ENCODE results near the gene NCOA1.
"Not testable (repeated sequence)": the region's sequence is repeated elsewhere in the genome, so short reads cannot be mapped to it uniquely, and the experiment has no call there.

Gene NCOA1

DNA sequence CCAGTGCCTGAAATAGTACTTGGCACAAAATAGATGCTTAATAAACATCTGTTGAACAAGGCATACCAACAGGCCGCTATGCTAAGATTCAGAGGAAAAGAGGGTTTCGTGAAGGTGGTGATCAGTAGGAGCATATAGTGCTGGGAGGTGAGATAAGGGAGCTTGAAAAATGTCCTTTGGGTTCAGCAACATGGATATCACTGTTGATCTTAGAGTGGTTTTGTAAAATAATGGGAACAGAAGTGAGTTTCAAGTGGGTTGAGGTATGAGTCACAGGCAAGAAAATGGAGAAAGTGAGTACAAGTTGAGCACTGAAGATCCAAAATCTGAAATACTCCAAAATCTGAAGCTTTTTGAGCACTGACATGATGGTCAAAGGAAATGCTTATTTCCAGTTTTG lies 306.6 kb downstream of the NCOA1 start:
- DNase-seq = no peak

DNA sequence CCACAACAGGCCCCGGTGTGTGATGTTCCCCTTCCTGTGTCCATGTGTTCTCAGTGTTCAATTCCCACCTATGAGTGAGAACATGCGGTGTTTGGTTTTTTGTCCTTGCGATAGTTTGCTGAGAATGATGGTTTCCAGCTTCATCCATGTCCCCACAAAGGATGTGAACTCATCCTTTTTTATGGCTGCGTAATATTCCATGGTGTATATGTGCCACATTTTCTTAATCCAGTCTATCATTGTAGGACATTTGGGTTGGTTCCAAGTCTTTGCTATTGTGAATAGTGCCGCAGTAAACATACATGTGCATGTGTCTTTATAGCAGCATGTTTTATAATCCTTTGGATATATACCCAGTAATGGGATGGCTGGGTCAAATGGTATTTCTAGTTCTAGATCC lies 309.4 kb downstream of the NCOA1 start:
- not testable (repeated sequence) for DNase-seq

DNA sequence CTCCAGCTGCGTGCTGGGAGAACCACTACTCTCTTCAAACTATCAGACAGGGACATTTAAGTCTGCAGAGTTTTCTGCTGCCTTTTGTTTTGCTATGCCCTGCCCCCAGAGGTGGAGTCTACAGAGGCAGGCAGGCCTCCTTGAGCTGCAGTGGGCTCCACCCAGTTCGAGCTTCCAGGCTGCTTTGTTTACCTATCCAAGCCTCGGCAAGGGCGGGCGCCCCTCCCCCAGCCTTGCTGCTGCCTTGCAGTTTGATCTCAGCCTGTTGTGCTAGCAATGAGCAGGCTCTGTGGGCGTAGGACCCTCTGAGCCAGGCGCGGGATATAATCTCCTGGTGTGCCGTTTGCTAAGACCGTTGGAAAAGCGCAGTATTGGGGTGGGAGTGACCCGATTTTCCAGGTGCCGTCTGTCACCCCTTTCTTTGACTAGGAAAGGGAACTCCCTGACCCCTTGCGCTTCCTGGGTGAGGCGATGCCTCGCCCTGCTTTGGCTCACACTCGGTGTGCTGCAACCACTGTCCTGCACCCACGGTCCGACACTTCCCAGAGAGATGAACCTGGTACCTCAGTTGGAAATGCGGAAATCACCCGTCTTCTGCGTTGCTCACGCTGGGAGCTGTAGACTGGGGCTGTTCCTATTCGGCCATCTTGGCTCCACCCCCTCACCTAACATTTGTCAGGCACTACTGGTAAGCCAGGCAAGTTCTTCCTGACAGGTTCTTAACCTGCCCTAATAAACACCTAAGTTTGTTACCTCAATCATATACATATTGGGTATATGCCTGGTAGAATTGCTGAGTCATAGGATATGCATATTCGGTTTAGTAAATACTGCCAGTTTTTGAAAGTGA lies 315.0 kb downstream of the NCOA1 start:
- not testable (repeated sequence) for DNase-seq

GRCh38 chr2:24806661-24807036 lies 315.6 kb downstream of the NCOA1 start:
- no peak for DNase-seq

DNA sequence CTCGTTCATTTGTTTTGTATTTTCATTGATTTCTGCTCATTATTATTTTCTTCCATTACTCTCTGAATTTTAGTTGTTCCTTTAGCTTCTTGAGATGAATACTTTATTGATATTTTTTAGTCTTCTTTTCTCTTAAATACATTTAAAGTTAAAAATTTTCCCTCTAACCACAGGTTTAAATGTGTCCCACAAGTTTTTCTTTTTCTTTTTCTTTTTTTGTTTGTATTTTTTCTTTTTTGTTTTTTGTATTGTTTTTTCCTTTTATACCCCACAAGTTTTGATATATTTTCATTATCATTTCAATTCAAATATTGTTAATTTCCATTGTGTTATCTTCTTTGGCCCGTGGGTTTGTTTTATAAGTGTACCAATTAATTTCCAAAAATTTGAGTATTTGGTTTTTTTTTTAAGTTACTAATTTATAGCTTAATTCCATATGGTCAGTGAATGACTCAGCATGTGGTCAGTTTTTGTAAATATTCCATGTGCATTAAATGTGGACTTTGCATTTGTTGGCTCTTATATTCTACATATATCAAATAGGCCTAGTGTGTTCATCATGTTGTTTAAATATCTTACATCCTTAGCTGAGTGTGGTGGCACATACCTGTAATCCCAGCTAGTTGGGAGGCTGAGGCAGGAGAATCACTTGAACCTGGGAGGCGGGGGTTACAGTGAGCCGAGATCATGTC lies 318.4 kb downstream of the NCOA1 start:
- no peak for DNase-seq

- peak in 4 of 14 donors; percentile 12 to 55 (median 31) for DNase-seq
These were observed 322.7 kb downstream of the NCOA1 start for GRCh38 chr2:24813691-24814137.

- DNase-seq = no peak
These were observed 323.5 kb downstream of the NCOA1 start for GRCh38 chr2:24814516-24814915.

DNA sequence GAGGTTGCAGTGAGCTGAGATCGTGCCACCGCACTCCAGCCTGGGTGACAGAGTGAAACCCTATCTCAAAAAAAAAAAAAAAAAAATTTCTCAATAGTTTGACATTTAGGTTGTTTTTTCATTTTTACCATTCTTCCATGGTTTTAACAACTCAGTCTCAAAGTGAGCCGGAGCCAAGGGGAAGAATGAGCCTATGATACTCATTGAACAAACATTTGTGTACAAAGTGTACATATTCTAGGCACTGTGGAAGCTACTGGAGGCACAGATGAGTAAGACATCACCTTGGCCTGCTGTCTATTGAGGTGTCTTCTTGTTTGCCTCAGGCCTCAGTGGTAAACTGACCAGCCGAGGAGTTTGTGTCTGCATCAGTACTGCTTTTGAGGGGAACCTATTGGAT lies 324.1 kb downstream of the NCOA1 start:
- no peak for DNase-seq

DNA sequence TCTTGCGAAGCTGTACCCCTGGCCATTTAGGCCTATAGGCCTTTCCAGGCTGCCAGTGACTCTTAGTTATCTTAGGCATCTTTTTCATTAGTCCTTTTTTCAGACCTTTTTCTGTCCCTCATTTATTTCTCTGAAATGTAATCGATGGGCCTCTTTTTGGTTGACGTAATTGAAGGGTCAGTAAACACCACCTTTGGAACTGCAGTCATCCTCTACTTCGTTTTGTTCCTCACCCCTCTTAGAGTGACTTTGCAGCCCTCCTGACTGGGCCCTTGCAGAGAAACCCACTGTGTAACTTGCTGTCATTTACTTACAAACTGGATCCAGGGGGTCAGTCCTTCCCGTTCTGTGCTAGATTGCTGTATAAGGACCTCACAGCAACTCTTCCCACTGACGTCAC lies 325.4 kb downstream of the NCOA1 start:
- no peak for DNase-seq

GRCh38 chr2:24816884-24817283 lies 325.8 kb downstream of the NCOA1 start:
- no peak for DNase-seq

DNA sequence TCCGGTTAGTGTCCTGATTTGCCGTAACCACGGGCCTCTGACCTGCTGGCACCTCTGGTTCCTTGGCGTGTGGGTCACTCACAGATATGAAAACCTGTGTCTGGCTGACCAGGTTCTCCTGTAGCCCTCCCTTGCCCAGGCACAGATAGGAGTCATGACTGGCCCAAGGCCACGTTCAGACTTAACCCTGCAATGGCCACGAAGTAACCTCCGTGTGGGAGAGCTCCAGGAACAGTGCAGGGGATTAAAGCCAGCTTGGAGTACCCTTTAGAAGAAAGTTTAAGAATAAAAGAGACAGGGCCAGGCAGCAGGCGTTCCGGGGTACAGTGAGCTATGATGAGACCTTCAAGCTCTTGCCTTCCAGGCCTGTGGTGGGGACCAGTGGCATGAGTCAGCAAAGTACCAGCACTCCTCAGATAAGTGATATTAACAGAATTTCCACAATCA lies 327.7 kb downstream of the NCOA1 start:
- DNase-seq = no peak

- no peak for DNase-seq
These were observed 328.6 kb downstream of the NCOA1 start for GRCh38 chr2:24819442-24820174.

DNA sequence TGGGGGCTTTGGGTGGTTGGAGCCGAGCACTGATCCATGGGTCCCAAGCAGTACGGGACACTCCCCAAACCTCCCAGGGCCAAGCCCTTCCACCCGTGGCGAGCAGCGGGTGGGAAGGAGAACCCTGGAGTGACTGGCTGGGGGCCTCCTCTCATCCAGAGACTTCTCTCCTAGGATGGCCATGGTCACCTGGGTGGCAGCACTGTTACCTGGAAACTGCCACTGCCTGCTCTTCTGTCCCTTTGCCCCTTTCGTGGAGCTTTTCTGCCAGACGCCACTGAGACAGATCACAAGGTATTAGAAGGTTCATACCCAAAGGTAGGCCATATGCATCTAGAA lies 329.1 kb downstream of the NCOA1 start:
- DNase-seq = no peak

Data from C1 segment of cervical spinal cord (tissue), 14 donors.